ENCODE data around the gene GDF10. TPM values are rescaled to one million over a fixed set of nuclear protein-coding genes. Genes with fewer than 3 reads are reported as not detected.

GDF10 gene, protein sequence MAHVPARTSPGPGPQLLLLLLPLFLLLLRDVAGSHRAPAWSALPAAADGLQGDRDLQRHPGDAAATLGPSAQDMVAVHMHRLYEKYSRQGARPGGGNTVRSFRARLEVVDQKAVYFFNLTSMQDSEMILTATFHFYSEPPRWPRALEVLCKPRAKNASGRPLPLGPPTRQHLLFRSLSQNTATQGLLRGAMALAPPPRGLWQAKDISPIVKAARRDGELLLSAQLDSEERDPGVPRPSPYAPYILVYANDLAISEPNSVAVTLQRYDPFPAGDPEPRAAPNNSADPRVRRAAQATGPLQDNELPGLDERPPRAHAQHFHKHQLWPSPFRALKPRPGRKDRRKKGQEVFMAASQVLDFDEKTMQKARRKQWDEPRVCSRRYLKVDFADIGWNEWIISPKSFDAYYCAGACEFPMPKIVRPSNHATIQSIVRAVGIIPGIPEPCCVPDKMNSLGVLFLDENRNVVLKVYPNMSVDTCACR
- not detected in 2 replicates for total RNA-seq (2013; cell fraction: nucleolus; rRNA removed)
- total RNA-seq (2014; rRNA removed) (not detected in 2 replicates), total RNA-seq (2014; rRNA removed; fragmentation: Illumina TruSeq; extraction: Trizol) (not detected in 2 replicates), total RNA-seq (2021) (not detected in 2 replicates), polyA plus RNA-seq (2011; rRNA removed) (not detected in 2 replicates), polyA plus RNA-seq (2014; fragmentation: Illumina TruSeq; extraction: Trizol) (not detected in 2 replicates), polyA plus RNA-seq (2014; fragmentation: Nextera tagmentation; extraction: Ambion mirVana) (not detected), polyA plus RNA-seq (2014; rRNA removed) (not detected in 2 replicates), polyA plus RNA-seq (2016; fragmentation: Nextera tagmentation; extraction: Ambion mirVana) (not detected), polyA minus RNA-seq (2011; rRNA and poly(A)+ RNA removed) (not detected in 2 replicates), Bru-seq, nascent RNA (not detected), BruChase-seq, experiment 1, labeled RNA remaining after a 6-hour chase (not detected), BruChase-seq, experiment 2, labeled RNA remaining after a 2-hour chase (not detected)
- polyA plus RNA-seq (2011; ENCODE audit: low read depth) = not detected
- not detected in 2 replicates for polyA plus RNA-seq (2011; cell fraction: cytosol; rRNA removed)
- not detected in 2 replicates for polyA plus RNA-seq (2011; cell fraction: nucleus; rRNA removed)
- polyA plus RNA-seq (2012) = not detected in 2 replicates
- not detected in 2 replicates for polyA minus RNA-seq (2011; cell fraction: cytosol; rRNA and poly(A)+ RNA removed)
- not detected in 2 replicates for polyA minus RNA-seq (2011; cell fraction: nucleus; rRNA and poly(A)+ RNA removed)
- long read RNA-seq, experiment 1 = 0 reads
- long read RNA-seq, experiment 2 = 0 reads

DNA sequence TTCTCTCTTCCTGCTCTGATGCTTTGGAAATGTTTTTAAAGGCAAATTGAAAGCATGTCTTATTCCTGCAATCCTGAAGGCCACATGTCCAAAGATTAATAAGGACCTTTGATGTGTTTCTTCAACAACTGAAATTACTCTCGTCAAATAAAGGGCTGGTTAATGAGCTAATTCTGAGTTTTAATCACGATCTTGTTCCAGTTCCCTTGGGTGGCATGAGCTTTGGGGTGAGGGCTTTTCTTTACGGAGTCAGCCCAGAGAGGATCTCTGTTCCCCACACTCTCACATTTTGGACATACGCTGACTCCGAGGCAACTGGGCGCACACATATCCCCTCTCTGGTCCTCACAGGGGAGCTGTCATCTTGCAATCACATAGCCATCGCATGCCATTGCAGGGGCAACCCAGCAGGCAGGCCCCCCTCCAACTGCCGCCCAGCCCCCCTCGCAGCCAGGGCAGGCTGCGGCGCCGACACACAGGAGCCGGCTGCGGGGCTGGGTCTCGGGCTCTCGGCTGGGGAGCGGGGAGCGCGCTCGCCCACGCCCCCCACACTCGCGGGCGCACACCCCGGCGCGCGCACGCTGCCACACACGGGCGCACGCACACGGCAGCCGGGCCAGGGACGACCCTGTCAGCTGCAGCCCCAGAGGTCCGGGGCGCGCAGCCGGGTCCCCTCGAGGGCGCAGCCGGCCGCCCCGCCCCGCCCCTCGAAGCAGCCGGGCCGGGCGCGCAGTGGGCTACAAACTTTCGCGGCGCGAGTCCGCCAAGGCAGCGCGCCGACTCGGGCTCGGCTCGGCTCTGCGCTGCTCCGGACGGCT is at the start of gene GDF10:
Gene GDF10 (plus strand): TSS at position 587 of the 818 bp plus-strand sequence. CDS start 455 bp downstream, outside the sequence.
- in situ Hi-C loops (cut with MboI) = no loop called here
- 58% methylated on average over 25 of the region's 64 CpGs for WGBS (ENCODE audit: insufficient coverage, insufficient replicate concordance, low lambda C conversion rate, missing lambda C conversion rate)
- CTCF ChIA-PET = no interaction called here
- TF ChIP-seq, protein P1, sequence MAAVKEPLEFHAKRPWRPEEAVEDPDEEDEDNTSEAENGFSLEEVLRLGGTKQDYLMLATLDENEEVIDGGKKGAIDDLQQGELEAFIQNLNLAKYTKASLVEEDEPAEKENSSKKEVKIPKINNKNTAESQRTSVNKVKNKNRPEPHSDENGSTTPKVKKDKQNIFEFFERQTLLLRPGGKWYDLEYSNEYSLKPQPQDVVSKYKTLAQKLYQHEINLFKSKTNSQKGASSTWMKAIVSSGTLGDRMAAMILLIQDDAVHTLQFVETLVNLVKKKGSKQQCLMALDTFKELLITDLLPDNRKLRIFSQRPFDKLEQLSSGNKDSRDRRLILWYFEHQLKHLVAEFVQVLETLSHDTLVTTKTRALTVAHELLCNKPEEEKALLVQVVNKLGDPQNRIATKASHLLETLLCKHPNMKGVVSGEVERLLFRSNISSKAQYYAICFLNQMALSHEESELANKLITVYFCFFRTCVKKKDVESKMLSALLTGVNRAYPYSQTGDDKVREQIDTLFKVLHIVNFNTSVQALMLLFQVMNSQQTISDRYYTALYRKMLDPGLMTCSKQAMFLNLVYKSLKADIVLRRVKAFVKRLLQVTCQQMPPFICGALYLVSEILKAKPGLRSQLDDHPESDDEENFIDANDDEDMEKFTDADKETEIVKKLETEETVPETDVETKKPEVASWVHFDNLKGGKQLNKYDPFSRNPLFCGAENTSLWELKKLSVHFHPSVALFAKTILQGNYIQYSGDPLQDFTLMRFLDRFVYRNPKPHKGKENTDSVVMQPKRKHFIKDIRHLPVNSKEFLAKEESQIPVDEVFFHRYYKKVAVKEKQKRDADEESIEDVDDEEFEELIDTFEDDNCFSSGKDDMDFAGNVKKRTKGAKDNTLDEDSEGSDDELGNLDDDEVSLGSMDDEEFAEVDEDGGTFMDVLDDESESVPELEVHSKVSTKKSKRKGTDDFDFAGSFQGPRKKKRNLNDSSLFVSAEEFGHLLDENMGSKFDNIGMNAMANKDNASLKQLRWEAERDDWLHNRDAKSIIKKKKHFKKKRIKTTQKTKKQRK (IDR thresholded peaks at IDR 0.05; ENCODE audit: low read depth, low read length) = no peak
- TF ChIP-seq SREBF1 (IDR thresholded peaks at IDR 0.05; ENCODE audit: low read length) (no peak), BACH1 (IDR thresholded peaks at IDR 0.05; ENCODE audit: borderline replicate concordance) (no peak), FOXK2 (IDR thresholded peaks at IDR 0.05) (no peak), JUNB (IDR thresholded peaks at IDR 0.05) (no peak), BHLHE40 (IDR thresholded peaks at IDR 0.05; ENCODE audit: borderline replicate concordance in 1 of 2, low read depth in 2 of 2, low read length in 1 of 2) (no peak), SMAD5 (IDR thresholded peaks at IDR 0.05; ENCODE audit: low read depth) (no peak), ZZZ3 (IDR thresholded peaks at IDR 0.05; ENCODE audit: control insufficient read depth, insufficient read length, low read depth) (no peak), CBX5 (IDR thresholded peaks at IDR 0.05; ENCODE audit: low read depth) (no peak)
- TF ChIP-seq, protein P2, sequence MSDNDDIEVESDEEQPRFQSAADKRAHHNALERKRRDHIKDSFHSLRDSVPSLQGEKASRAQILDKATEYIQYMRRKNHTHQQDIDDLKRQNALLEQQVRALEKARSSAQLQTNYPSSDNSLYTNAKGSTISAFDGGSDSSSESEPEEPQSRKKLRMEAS (IDR thresholded peaks at IDR 0.05; ENCODE audit: low read depth, low read length) = no peak
- TF ChIP-seq, protein P3, sequence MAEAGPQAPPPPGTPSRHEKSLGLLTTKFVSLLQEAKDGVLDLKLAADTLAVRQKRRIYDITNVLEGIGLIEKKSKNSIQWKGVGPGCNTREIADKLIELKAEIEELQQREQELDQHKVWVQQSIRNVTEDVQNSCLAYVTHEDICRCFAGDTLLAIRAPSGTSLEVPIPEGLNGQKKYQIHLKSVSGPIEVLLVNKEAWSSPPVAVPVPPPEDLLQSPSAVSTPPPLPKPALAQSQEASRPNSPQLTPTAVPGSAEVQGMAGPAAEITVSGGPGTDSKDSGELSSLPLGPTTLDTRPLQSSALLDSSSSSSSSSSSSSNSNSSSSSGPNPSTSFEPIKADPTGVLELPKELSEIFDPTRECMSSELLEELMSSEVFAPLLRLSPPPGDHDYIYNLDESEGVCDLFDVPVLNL (IDR thresholded peaks at IDR 0.05; ENCODE audit: low read depth, low read length) = no peak
- SMC1A ChIA-PET (ENCODE audit: uncharacterized antibody, unreplicated experiment) = no interaction called here
- Histone ChIP-seq H3K36me3 (ENCODE audit: control insufficient read depth in 2 of 2, insufficient read depth in 2 of 2, low read length in 1 of 2) (no peaks in the 10 kb centered on the region), H2AFZ (ENCODE audit: control insufficient read depth, low read depth, low read length) (no peak within 1 kb of the TSS), H4K20me1 (ENCODE audit: control insufficient read depth, insufficient read depth) (no peaks in the 10 kb centered on the region), H3K79me2 (ENCODE audit: control insufficient read depth, insufficient read depth, low read length) (no peaks in the 10 kb centered on the region), H3K4me1 (ENCODE audit: control insufficient read depth, insufficient read depth, low read length) (no peaks in the 10 kb centered on the region), H3K27ac (ENCODE audit: control insufficient read depth, insufficient read depth) (no peak within 1 kb of the TSS), H3K4me3 (no peak within 1 kb of the TSS), H3K9ac (ENCODE audit: control insufficient read depth, insufficient read depth, low read length) (no peak within 1 kb of the TSS), H3K4me2 (ENCODE audit: control insufficient read depth, insufficient read depth) (no peak within 1 kb of the TSS), H3K9me3 (replicated peaks; ENCODE audit: control insufficient read depth, insufficient read depth, low read length) (no peaks in the 10 kb centered on the region), H3K27me3 (replicated peaks in 1 of 2; ENCODE audit: control insufficient read depth in 2 of 2, insufficient read depth in 2 of 2, low read length in 1 of 2) (peaks cover 3 to 9% of the 10 kb centered on the region in 2 experiments; a peak in 3 of 4 replicates)
- DNase-seq (ENCODE audit: low read depth, low spot score) = no peak
- no peak for ATAC-seq
- no TSS peak for BruUV-seq (replicated peaks)
- RAD21 ChIA-PET (ENCODE audit: unreplicated experiment) = no interaction called here
- FAIRE-seq = no peak
- intact Hi-C loops (cut with micrococcal nuclease; ENCODE audit: unreplicated experiment) = no loop called here
- POLR2A ChIA-PET = no interaction called here
